ENCODE results near the gene PLAC1.

Gene PLAC1

DNA sequence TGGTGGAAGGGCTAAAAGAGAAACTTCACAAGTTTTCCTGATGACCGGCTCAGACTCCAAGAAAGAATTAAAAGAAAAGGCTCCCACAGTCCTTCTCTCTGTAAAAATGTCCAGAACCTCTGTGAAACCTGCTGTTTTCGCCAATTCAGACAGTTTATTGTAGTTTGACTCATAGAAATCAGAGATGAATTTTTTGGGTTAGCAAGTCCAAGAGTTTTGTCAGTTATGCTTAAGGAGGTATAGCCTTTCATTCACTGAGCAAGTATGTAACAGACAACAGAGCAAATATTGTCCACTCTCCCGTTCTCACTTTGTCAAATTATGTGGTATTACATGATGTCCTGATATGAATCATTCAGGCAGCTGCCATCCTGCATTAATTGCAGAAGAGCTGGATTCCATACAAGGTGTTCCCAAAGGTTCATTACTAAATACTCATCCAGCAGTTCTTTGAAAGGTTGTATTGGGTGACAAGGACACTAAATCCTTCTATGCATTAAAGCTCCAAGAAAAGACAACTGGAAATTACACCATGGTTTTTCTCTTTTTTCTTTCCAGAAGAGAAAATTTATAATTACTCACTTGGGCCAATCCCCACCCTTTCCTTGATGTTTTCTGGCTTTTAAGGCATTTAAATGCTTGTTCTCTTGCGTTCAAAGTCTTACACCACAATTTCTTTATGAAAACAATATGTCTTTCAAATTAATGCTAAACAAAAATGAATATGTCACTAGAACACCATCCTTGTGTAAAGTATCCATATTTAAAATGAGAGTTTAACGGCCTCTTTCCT lies 30.0 kb upstream of the PLAC1 start:
- no peaks in the 10 kb centered on the region for H3K79me2 ChIP-seq (ENCODE audit: insufficient read depth, low read depth)
- no peaks in the 10 kb centered on the region for H3K27me3 ChIP-seq (ENCODE audit: insufficient read depth, low read depth)
- H3K4me3 ChIP-seq (IDR thresholded peaks at IDR 0.05; ENCODE audit: insufficient read depth, low read depth, low read length) = no peak overlapping the region
- no peaks in the 10 kb centered on the region for H3K36me3 ChIP-seq (ENCODE audit: insufficient read depth)
- no peak overlapping the region for H3K4me2 ChIP-seq
- H4K20me1 ChIP-seq (ENCODE audit: insufficient read depth) = no peaks in the 10 kb centered on the region
- no peak overlapping the region for H2AFZ ChIP-seq (ENCODE audit: low read depth)
- no peaks in the 10 kb centered on the region for H3K4me1 ChIP-seq (ENCODE audit: low read depth, poor library complexity, severe bottlenecking)
- TF ChIP-seq, protein P1, sequence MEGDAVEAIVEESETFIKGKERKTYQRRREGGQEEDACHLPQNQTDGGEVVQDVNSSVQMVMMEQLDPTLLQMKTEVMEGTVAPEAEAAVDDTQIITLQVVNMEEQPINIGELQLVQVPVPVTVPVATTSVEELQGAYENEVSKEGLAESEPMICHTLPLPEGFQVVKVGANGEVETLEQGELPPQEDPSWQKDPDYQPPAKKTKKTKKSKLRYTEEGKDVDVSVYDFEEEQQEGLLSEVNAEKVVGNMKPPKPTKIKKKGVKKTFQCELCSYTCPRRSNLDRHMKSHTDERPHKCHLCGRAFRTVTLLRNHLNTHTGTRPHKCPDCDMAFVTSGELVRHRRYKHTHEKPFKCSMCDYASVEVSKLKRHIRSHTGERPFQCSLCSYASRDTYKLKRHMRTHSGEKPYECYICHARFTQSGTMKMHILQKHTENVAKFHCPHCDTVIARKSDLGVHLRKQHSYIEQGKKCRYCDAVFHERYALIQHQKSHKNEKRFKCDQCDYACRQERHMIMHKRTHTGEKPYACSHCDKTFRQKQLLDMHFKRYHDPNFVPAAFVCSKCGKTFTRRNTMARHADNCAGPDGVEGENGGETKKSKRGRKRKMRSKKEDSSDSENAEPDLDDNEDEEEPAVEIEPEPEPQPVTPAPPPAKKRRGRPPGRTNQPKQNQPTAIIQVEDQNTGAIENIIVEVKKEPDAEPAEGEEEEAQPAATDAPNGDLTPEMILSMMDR (conservative IDR thresholded peaks at IDR 0.05; ENCODE audit: low read depth, low read length) = no peak
- H3K9ac ChIP-seq = no peak overlapping the region
- H3K27ac ChIP-seq = no peak overlapping the region

DNA sequence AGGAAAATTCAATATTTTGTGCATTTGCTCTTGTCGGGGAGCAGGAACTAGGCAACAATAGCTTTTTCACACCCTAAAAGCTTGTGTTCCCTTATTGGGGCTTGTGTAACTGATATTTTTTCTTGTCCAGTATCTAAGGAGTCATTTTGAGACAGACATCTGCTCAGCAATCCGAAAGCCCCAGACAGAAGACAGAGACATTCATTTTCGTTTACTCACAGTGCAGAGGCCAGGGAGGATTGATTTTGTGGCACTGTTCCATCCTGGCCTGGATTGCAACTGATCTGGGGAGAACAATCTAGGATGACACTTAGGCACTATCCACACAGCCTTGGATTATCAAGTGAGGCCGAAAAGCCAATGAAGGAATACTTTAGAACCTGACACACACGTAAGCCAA lies 27.4 kb upstream of the PLAC1 start:
- H3K27ac ChIP-seq = no peak overlapping the region
- TF ChIP-seq, protein P1 (conservative IDR thresholded peaks at IDR 0.05; ENCODE audit: low read depth, low read length) = no peak
- no peak overlapping the region for H3K9ac ChIP-seq
- no peak overlapping the region for H3K4me2 ChIP-seq
- H3K4me1 ChIP-seq (ENCODE audit: low read depth, poor library complexity, severe bottlenecking) = no peaks in the 10 kb centered on the region
- no peaks in the 10 kb centered on the region for H4K20me1 ChIP-seq (ENCODE audit: insufficient read depth)
- no peaks in the 10 kb centered on the region for H3K36me3 ChIP-seq (ENCODE audit: insufficient read depth)
- H3K4me3 ChIP-seq (IDR thresholded peaks at IDR 0.05; ENCODE audit: insufficient read depth, low read depth, low read length) = no peak overlapping the region
- no peaks in the 10 kb centered on the region for H3K27me3 ChIP-seq (ENCODE audit: insufficient read depth, low read depth)
- no peaks in the 10 kb centered on the region for H3K79me2 ChIP-seq (ENCODE audit: insufficient read depth, low read depth)
- H2AFZ ChIP-seq (ENCODE audit: low read depth) = no peak overlapping the region

DNA sequence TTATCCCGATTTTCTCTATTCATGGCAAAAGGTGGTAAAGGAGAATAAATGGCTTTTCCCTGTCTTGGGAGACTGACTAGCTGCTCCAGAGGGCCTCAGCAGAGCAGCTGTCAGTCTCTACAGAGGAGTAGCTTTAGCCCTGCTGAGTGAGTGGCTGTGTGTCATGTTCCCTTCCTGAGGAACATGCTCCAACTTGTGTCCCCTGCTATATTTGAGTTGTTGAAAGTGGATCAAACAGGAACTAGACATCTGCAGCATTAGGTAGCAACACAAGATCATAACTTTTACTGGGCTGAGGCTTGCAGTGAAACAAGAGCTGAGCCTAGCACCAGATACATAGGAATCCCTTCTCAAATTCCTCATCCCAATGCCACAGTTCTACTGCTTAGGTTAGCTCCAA lies 26.7 kb upstream of the PLAC1 start:
- no peaks in the 10 kb centered on the region for H4K20me1 ChIP-seq (ENCODE audit: insufficient read depth)
- H2AFZ ChIP-seq (ENCODE audit: low read depth) = no peak overlapping the region
- no peak overlapping the region for H3K27ac ChIP-seq

DNA sequence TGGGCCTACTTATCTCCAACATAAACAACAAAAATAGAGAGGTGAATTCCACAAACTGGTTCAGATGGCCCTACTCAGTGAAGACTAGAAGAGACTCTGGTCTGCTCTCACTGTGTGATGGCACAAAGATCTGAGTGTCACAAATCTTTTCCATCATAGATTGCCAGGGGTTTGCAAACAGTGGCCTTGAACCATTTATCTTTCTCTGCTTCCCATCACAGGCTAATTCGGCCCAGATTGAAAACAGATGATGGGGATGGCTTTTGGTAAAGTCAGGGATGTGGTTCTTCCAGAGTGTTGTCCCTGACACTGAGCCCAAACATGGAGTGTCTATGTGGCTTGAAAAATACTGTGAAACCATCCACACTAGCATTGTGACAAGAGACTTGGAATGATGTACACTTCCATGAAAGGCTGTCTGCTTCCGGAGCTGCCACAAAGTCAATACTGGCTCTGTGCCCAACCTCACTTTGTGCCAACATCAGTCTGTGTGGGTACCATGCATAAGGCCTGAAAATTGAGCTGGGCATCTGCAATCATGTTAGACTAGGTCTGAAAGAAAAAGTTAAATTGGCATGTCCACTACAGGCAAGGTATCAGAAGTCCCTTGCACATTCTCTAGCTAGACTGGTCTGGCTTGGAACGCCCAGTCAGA lies 25.2 kb upstream of the PLAC1 start:
- H3K4me1 ChIP-seq (ENCODE audit: low read depth, poor library complexity, severe bottlenecking) = no peaks in the 10 kb centered on the region
- no peak overlapping the region for H2AFZ ChIP-seq (ENCODE audit: low read depth)
- H3K79me2 ChIP-seq (ENCODE audit: insufficient read depth, low read depth) = no peaks in the 10 kb centered on the region
- no peaks in the 10 kb centered on the region for H3K27me3 ChIP-seq (ENCODE audit: insufficient read depth, low read depth)
- no peak overlapping the region for H3K4me3 ChIP-seq (IDR thresholded peaks at IDR 0.05; ENCODE audit: insufficient read depth, low read depth, low read length)
- no peaks in the 10 kb centered on the region for H3K36me3 ChIP-seq (ENCODE audit: insufficient read depth)
- TF ChIP-seq, protein P1 (conservative IDR thresholded peaks at IDR 0.05; ENCODE audit: low read depth, low read length) = no peak
- H3K4me2 ChIP-seq = no peak overlapping the region
- H3K9ac ChIP-seq = no peak overlapping the region
- no peaks in the 10 kb centered on the region for H4K20me1 ChIP-seq (ENCODE audit: insufficient read depth)
- H3K27ac ChIP-seq = no peak overlapping the region

More for the DNA sequence above, 26.7 kb upstream of the PLAC1 start:
- TF ChIP-seq, protein P1 (conservative IDR thresholded peaks at IDR 0.05; ENCODE audit: low read depth, low read length) = no peak
- no peaks in the 10 kb centered on the region for H3K36me3 ChIP-seq (ENCODE audit: insufficient read depth)
- no peaks in the 10 kb centered on the region for H3K4me1 ChIP-seq (ENCODE audit: low read depth, poor library complexity, severe bottlenecking)
- no peaks in the 10 kb centered on the region for H3K79me2 ChIP-seq (ENCODE audit: insufficient read depth, low read depth)
- no peak overlapping the region for H3K4me2 ChIP-seq
- H3K9ac ChIP-seq = no peak overlapping the region
- H3K4me3 ChIP-seq (IDR thresholded peaks at IDR 0.05; ENCODE audit: insufficient read depth, low read depth, low read length) = no peak overlapping the region
- no peaks in the 10 kb centered on the region for H3K27me3 ChIP-seq (ENCODE audit: insufficient read depth, low read depth)
